Fibroblast of lung (primary cell): ENCODE data around the gene RAET1G. TPM values are rescaled to one million over a fixed set of nuclear protein-coding genes. Genes with fewer than 3 reads are reported as not detected.

Experiments used
- DNase-seq, 2 donors: peaks; one replicate each; pipeline versions ENCODE4 v3.0.0 to v3.0.0-alpha.2; 2010; ENCODE audit warnings: low read depth in 2 of 2
- H2AFZ ChIP-seq: 2 replicates; pipeline ENCODE4 v1.5.1; 2012; ENCODE audit warnings: low read length, control low read depth, inconsistent platforms
- H3K27ac ChIP-seq: 2 replicates; pipeline ENCODE4 v1.5.1; 2011; ENCODE audit warnings: low read length, control low read depth; ENCODE audit not compliant: insufficient read depth
- H3K27me3 ChIP-seq: 2 replicates; pipeline ENCODE4 v1.5.1; 2011; ENCODE audit warnings: mild to moderate bottlenecking, low read length; ENCODE audit not compliant: control insufficient read depth, insufficient read depth
- H3K36me3 ChIP-seq: 2 replicates; pipeline ENCODE4 v1.5.1; 2011; ENCODE audit warnings: low read length; ENCODE audit not compliant: control insufficient read depth, insufficient read depth
- H3K4me1 ChIP-seq: 2 replicates; pipeline ENCODE4 v1.5.1; 2011; ENCODE audit warnings: low read length; ENCODE audit not compliant: control insufficient read depth, insufficient read depth; ENCODE audit errors: extremely low read depth
- H3K4me2 ChIP-seq: 2 replicates; pipeline ENCODE4 v1.5.1; 2011; ENCODE audit warnings: low read length, control low read depth; ENCODE audit not compliant: insufficient read depth; ENCODE audit errors: extremely low read depth
- H3K4me3 ChIP-seq, 4 experiments: fragments of 200-600 bp in 1 of 4; sonication (generic) in 1 of 4; replicated peaks in 1 of 4; 2 replicates each; pipeline ENCODE4 v1.5.1; 2011 to 2016; ENCODE audit warnings: low read length in 4 of 4, low read depth in 3 of 4, mild to moderate bottlenecking in 3 of 4, control low read depth in 2 of 4, inconsistent platforms in 1 of 4, mixed read lengths in 1 of 4; ENCODE audit not compliant: insufficient read depth in 1 of 4; ENCODE audit errors: control extremely low read depth in 1 of 4
- H3K79me2 ChIP-seq: 2 replicates; pipeline ENCODE4 v1.5.1; 2012; ENCODE audit warnings: mild to moderate bottlenecking, low read length, inconsistent platforms; ENCODE audit not compliant: control insufficient read depth, insufficient read depth
- H3K9ac ChIP-seq: 2 replicates; pipeline ENCODE4 v1.5.1; 2011; ENCODE audit warnings: mild to moderate bottlenecking, low read length, control low read depth; ENCODE audit not compliant: insufficient read depth
- H3K9me3 ChIP-seq: 2 replicates; pipeline ENCODE4 v1.5.1; 2012; ENCODE audit warnings: low read depth, low read length; ENCODE audit not compliant: control insufficient read depth, insufficient read depth
- H4K20me1 ChIP-seq: 2 replicates; pipeline ENCODE4 v1.5.1; 2011; ENCODE audit warnings: low read length; ENCODE audit not compliant: control insufficient read depth, insufficient read depth; ENCODE audit errors: extremely low read depth
- CTCF ChIP-seq, 2 donors: IDR thresholded peaks in 1 of 2; conservative IDR thresholded peaks in 1 of 2; 1 replicate in 1 of 2; 2 replicates in 1 of 2; pipeline ENCODE4 v1.5.1; 2011 to 2012; ENCODE audit warnings: low read length in 2 of 2, control low read depth in 1 of 2, inconsistent platforms in 1 of 2, low read depth in 1 of 2, mild to moderate bottlenecking in 1 of 2
- EZH2 ChIP-seq: IDR thresholded peaks from 2 replicates; pipeline ENCODE4 v1.5.1; 2012; ENCODE audit warnings: low read length, control low read depth, mild to moderate bottlenecking; ENCODE audit errors: missing control alignments
- polyA plus RNA-seq, 2 donors: library from polyadenylated mRNA; depleted of rRNA in 1 of 2; stranded (reverse) in 1 of 2; unstranded in 1 of 2; fragments of >200 nt; gene quantifications; 2 replicates each; pipeline ENCODE4 v1.2.1, GENCODE V29; 2011 to 2012; ENCODE audit warnings: missing spikeins in 1 of 2
- total RNA-seq: library from RNA; depleted of rRNA; stranded (reverse); fragments of >200 nt; gene quantifications from 2 replicates; pipeline ENCODE4 v1.2.1, GENCODE V29; 2014

Gene RAET1G
- total and polyA plus RNA-seq, 2 donors (not counting 1 experiment from before 2014, with no cell fraction given), result 3.3 to 8.8 TPM

- H3K9ac ChIP-seq, result no peak overlapping the region
- H3K4me3 ChIP-seq, result no peak overlapping the region
- H3K4me2 ChIP-seq, result no peak overlapping the region
- peaks cover 19% of the 10 kb centered on the region for H3K4me1 ChIP-seq
- no peaks in the 10 kb centered on the region for H3K9me3 ChIP-seq
- no peaks in the 10 kb centered on the region for H3K79me2 ChIP-seq
- no peaks in the 10 kb centered on the region for H3K36me3 ChIP-seq
- no peak overlapping the region for H3K27ac ChIP-seq
- H3K27me3 ChIP-seq, result no peaks in the 10 kb centered on the region
- no peak overlapping the region for H2AFZ ChIP-seq
- H4K20me1 ChIP-seq, result no peaks in the 10 kb centered on the region
- TF ChIP-seq EZH2 (no peak), CTCF (conservative IDR thresholded peaks at IDR 0.05 in 1 of 2, IDR thresholded peaks at IDR 0.05 in 1 of 2; ENCODE audit: low read depth in 1 of 2, low read length in 2 of 2) (no peak)
- DNase-seq, result no peak
These were observed 22.1 kb downstream of the RAET1G start for GRCh38 chr6:149900620-149901443.

GRCh38 chr6:149899926-149900619 is 22.8 kb downstream of the RAET1G start:
- Histone ChIP-seq H3K4me2 (no peak overlapping the region), H3K27me3 (no peaks in the 10 kb centered on the region), H3K9me3 (no peaks in the 10 kb centered on the region), H3K36me3 (no peaks in the 10 kb centered on the region), H3K27ac (no peak overlapping the region), H3K4me1 (peaks cover 24% of the 10 kb centered on the region), H3K79me2 (no peaks in the 10 kb centered on the region), H3K9ac (no peak overlapping the region), H3K4me3 (no peak overlapping the region), H4K20me1 (no peaks in the 10 kb centered on the region), H2AFZ (no peak overlapping the region)
- DNase-seq, result no peak
- no peak for TF ChIP-seq CTCF (conservative IDR thresholded peaks at IDR 0.05 in 1 of 2, IDR thresholded peaks at IDR 0.05 in 1 of 2; ENCODE audit: low read depth in 1 of 2, low read length in 2 of 2)
- TF ChIP-seq EZH2, result no peak

GRCh38 chr6:149899486-149899885 is 23.4 kb downstream of the RAET1G start:
- Histone ChIP-seq H3K4me2 (no peak overlapping the region), H3K4me3 (no peak overlapping the region), H3K27ac (no peak overlapping the region), H3K9ac (no peak overlapping the region), H3K79me2 (no peaks in the 10 kb centered on the region), H3K4me1 (peaks cover 29% of the 10 kb centered on the region), H4K20me1 (no peaks in the 10 kb centered on the region), H3K9me3 (no peaks in the 10 kb centered on the region), H3K36me3 (no peaks in the 10 kb centered on the region), H3K27me3 (no peaks in the 10 kb centered on the region), H2AFZ (no peak overlapping the region)
- TF ChIP-seq CTCF (conservative IDR thresholded peaks at IDR 0.05 in 1 of 2, IDR thresholded peaks at IDR 0.05 in 1 of 2; ENCODE audit: low read depth in 1 of 2, low read length in 2 of 2), result no peak
- no peak for TF ChIP-seq EZH2
- DNase-seq, result no peak
